Measurements from ENCODE around the gene ALPK3. TPM values are rescaled to one million over a fixed set of nuclear protein-coding genes. Genes with fewer than 3 reads are reported as not detected.

Gene ALPK3
- total RNA-seq, 1 experiment from 2014 or later = 2.0 TPM

GRCh38 chr15:84919106-84919667 lies 102.0 kb downstream of the ALPK3 start:
- no peak overlapping the region for H3K4me2 ChIP-seq (ENCODE audit: low read length)
- no peak overlapping the region for H2AFZ ChIP-seq (ENCODE audit: low read depth, low read length, poor library complexity, severe bottlenecking)
- no peak overlapping the region for H3K9ac ChIP-seq (ENCODE audit: low read length)
- BruUV-seq (replicated peaks) = no TSS peak
- peaks cover 15 to 16% of the 10 kb centered on the region in 2 experiments for H3K4me1 ChIP-seq (ENCODE audit: control insufficient read depth in 1 of 2, insufficient read depth in 2 of 2, low read length in 2 of 2)
- no peaks in the 10 kb centered on the region for H4K20me1 ChIP-seq (ENCODE audit: insufficient read depth)
- intact Hi-C loops (cut with micrococcal nuclease) = no loop called here
- TF ChIP-seq SP1 (IDR thresholded peaks at IDR 0.05; ENCODE audit: low read depth) (no peak), EGR1 (IDR thresholded peaks at IDR 0.05; ENCODE audit: low read depth) (no peak), ELF1 (IDR thresholded peaks at IDR 0.05; ENCODE audit: borderline replicate concordance, low read depth) (no peak), POLR2AphosphoS5 (IDR thresholded peaks at IDR 0.05; ENCODE audit: low read depth, low read length) (no peak), ZFX (IDR thresholded peaks at IDR 0.05) (no peak), YY1 (IDR thresholded peaks at IDR 0.05; ENCODE audit: extremely low read depth, insufficient replicate concordance, low read depth, low read length) (no peak), EZH2 (IDR thresholded peaks at IDR 0.05) (no peak), FOSL1 (IDR thresholded peaks at IDR 0.05; ENCODE audit: low read depth) (no peak), JUND (IDR thresholded peaks at IDR 0.05) (no peak), EZH2phosphoT487 (IDR thresholded peaks at IDR 0.05; ENCODE audit: borderline replicate concordance) (no peak), CTCF (IDR thresholded peaks at IDR 0.05 in 2 of 3, conservative IDR thresholded peaks at IDR 0.05 in 1 of 3; ENCODE audit: borderline replicate concordance in 1 of 3, insufficient read depth in 1 of 3, low read depth in 2 of 3, low read length in 2 of 3) (no peak), POLR2A (IDR thresholded peaks at IDR 0.05; ENCODE audit: borderline replicate concordance, extremely low read depth, insufficient read depth, insufficient read length) (no peak), CBX3 (IDR thresholded peaks at IDR 0.05; ENCODE audit: low read depth) (no peak), REST (IDR thresholded peaks at IDR 0.05; ENCODE audit: low read depth) (no peak), SRF (IDR thresholded peaks at IDR 0.05; ENCODE audit: low read depth) (no peak)
- DNase-seq (ENCODE audit: low read depth, low spot score) = no peak
- no peaks in the 10 kb centered on the region for H3K36me3 ChIP-seq (ENCODE audit: control insufficient read depth in 1 of 2, insufficient read depth in 2 of 2, low read length in 2 of 2)
- ChIA-PET CTCF (no interaction called here), POLR2A (no interaction called here), RAD21 (ENCODE audit: low non-redundant PET in 1 of 2, low total read pairs in 2 of 2, uncharacterized antibody in 2 of 2, unreplicated experiment in 2 of 2) (no interaction called here)
- no peak overlapping the region for H3K27ac ChIP-seq (ENCODE audit: low read depth, low read length)
- ATAC-seq = no peak
- H3K9me2 ChIP-seq (ENCODE audit: insufficient read depth) = no peaks in the 10 kb centered on the region
- no peak overlapping the region for H3K4me3 ChIP-seq (replicated peaks in 1 of 2; ENCODE audit: low read depth in 1 of 2, low read length in 2 of 2)
- H3K27me3 ChIP-seq (ENCODE audit: insufficient read depth, low read length) = no peaks in the 10 kb centered on the region
- H3K79me2 ChIP-seq (ENCODE audit: insufficient read depth, low read length) = no peaks in the 10 kb centered on the region
- no peaks in the 10 kb centered on the region for H3K9me3 ChIP-seq (ENCODE audit: control insufficient read depth in 1 of 2, insufficient read depth in 1 of 2, low read depth in 1 of 2, low read length in 2 of 2)
